ENCODE data around the gene TAPBPL. TPM values are rescaled to one million over a fixed set of nuclear protein-coding genes. Genes with fewer than 3 reads are reported as not detected.
A peak's percentile ranks its signal among the peaks of the same experiment; 100 is the strongest.

Gene TAPBPL
- total and polyA plus RNA-seq, 7 donors: 14.4 to 36.0 (median 26.7) TPM

DNA sequence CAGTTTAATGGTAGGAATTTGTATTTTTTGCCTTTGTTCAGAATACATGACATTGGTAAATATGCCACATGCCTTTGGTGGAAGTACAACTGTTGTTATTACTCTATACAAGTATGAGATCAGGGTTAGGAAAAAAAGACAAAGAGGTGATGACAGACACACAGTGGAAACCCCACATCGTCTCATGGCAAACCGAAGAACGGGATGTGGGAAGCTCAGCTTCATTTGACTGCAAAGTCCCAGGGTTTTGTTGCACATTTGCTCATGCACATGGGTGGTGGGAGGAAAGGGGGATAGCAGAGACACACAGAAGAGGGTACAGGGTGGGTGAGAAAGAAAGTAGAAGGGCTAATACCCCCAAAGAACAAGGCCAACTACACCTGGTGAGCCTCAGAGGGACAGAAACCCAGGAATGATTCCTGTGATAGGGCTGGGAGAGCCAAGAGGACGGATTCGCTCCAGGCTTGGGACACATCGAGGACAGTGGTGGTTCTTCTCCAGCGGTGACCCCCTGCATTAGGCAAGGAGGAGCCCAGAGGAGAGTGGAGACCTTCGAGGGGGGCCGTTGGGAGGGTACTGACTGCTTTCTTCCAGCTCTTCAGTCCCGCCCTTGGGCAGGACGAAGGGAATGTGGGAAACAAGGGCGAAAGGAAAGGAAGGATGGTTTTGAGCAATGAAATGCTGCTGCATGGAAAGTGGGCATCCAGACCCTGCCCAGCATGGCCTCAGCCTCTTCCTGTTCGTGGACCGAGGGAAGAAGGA, 10.6 kb downstream of the TAPBPL start:
- Histone ChIP-seq H3K27me3 (no peaks in the 10 kb centered on the region), H3K4me1 (peaks cover 0 to 13% (median 4%) of the 10 kb centered on the region in 4 donors), H3K36me3 (peaks cover 50 to 89% (median 58%) of the 10 kb centered on the region in 4 donors), H3K4me3 (no peak overlapping the region), H3K9me3 (no peaks in the 10 kb centered on the region), H3K27ac (peak overlapping the region in 3 of 4 donors; percentile 39 to 48 (median 44))
- intact Hi-C loops (cut with DNase I): no loop called here
- 85 to 89% methylated on average over 14 of the region's 14 CpGs for WGBS, 2 donors
- TF ChIP-seq, protein P1, sequence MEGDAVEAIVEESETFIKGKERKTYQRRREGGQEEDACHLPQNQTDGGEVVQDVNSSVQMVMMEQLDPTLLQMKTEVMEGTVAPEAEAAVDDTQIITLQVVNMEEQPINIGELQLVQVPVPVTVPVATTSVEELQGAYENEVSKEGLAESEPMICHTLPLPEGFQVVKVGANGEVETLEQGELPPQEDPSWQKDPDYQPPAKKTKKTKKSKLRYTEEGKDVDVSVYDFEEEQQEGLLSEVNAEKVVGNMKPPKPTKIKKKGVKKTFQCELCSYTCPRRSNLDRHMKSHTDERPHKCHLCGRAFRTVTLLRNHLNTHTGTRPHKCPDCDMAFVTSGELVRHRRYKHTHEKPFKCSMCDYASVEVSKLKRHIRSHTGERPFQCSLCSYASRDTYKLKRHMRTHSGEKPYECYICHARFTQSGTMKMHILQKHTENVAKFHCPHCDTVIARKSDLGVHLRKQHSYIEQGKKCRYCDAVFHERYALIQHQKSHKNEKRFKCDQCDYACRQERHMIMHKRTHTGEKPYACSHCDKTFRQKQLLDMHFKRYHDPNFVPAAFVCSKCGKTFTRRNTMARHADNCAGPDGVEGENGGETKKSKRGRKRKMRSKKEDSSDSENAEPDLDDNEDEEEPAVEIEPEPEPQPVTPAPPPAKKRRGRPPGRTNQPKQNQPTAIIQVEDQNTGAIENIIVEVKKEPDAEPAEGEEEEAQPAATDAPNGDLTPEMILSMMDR (IDR thresholded peaks at IDR 0.05): no peak
- TF ChIP-seq POLR2A (IDR thresholded peaks at IDR 0.05) (no peak), POLR2AphosphoS5 (IDR thresholded peaks at IDR 0.05) (no peak), EP300 (IDR thresholded peaks at IDR 0.05) (no peak)
- no peak for DNase-seq

DNA sequence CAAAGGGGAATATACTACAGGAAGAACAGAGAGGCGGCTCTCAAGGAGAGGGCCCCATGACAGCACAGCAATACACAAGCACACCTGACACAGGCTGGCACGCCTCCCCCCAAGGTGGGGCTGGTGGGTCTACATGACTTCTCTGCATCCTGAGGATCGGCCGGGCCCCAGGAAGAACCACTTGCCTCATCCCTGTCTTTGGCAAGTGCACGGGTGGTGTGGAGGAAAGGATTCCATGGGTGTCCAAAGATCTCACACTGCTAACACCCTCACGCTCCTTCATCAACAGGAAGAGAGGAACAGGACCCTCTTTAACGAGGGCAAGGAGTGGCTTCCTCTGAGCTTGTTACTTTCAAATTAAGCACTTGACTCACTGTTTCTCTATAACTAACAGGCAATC, 11.4 kb downstream of the TAPBPL start:
- Histone ChIP-seq H3K27ac (peak overlapping the region in 3 of 4 donors; percentile 36 to 48 (median 44)), H3K27me3 (no peaks in the 10 kb centered on the region), H3K9me3 (no peaks in the 10 kb centered on the region), H3K4me1 (peaks cover 0 to 21% (median 12%) of the 10 kb centered on the region in 4 donors), H3K4me3 (no peak overlapping the region), H3K36me3 (peaks cover 43 to 81% (median 54%) of the 10 kb centered on the region in 4 donors)
- 61 to 70% methylated on average over 7 of the region's 7 CpGs for WGBS, 2 donors
- no peak for DNase-seq
- TF ChIP-seq, protein P1 (IDR thresholded peaks at IDR 0.05): no peak
- TF ChIP-seq POLR2A (IDR thresholded peaks at IDR 0.05) (no peak), EP300 (IDR thresholded peaks at IDR 0.05) (no peak), POLR2AphosphoS5 (IDR thresholded peaks at IDR 0.05) (no peak)
- intact Hi-C loops (cut with DNase I): no loop called here

DNA sequence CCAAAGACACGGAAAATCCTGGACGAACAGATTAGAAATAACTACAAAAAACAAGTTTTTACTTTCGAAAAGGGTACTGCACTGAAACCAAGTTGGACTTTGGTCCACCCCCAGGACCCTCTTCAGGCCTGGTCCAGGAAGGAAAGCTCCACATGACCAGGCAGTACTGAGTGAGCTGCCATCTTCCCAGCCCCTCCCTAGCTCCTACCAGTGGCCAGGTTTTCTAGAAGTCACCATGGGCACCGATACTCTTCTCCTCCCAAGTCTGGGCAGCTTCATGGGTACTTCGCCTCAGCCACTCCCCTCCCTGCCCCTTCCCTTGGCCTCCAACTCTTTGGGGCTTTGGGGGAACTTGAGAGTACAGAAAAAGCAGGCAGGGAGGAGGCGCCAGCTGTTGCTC, 12.0 kb downstream of the TAPBPL start:
- no peak for DNase-seq
- WGBS, 2 donors: 85 to 86% methylated on average over 6 of the region's 6 CpGs

DNA sequence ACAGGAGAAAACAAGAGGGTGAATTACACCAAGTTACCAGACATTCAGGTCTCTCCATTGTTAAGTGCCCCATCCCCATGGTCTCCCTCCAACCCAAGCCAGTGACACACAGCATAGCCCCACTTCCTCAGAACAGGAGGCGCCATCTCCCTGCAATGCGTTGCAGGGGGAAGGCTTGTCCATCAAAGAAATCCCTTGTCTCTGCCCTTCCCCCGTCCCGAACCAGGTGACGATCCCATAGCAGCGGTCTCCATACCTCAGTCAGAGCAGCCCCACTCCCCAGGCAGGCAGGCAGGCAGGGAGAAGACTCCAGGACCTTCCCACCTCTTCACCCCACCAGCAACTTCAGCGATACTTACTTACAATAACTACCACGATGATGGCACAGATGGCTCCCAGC, 12.7 kb downstream of the TAPBPL start:
- Histone ChIP-seq H3K4me1 (peaks cover 0 to 35% (median 25%) of the 10 kb centered on the region in 4 donors), H3K36me3 (peaks cover 34 to 68% (median 43%) of the 10 kb centered on the region in 4 donors), H3K9me3 (no peaks in the 10 kb centered on the region), H3K4me3 (no peak overlapping the region), H3K27ac (peak overlapping the region in 3 of 4 donors; percentile 25 to 49 (median 36)), H3K27me3 (no peaks in the 10 kb centered on the region)
- TF ChIP-seq EP300 (IDR thresholded peaks at IDR 0.05) (no peak), POLR2AphosphoS5 (IDR thresholded peaks at IDR 0.05) (no peak)
- no peak for DNase-seq
- intact Hi-C loops (cut with DNase I): no loop called here
- 89 to 91% methylated on average over 8 of the region's 8 CpGs for WGBS, 2 donors

More for the DNA sequence above, 12.0 kb downstream of the TAPBPL start:
- peak overlapping the region in 3 of 4 donors; percentile 25 to 40 (median 36) for H3K27ac ChIP-seq
- H3K27me3 ChIP-seq: no peaks in the 10 kb centered on the region
- intact Hi-C loops (cut with DNase I): no loop called here
- TF ChIP-seq POLR2AphosphoS5 (IDR thresholded peaks at IDR 0.05) (no peak), EP300 (IDR thresholded peaks at IDR 0.05) (no peak), POLR2A (IDR thresholded peaks at IDR 0.05) (no peak)
- TF ChIP-seq, protein P1 (IDR thresholded peaks at IDR 0.05): no peak
- H3K36me3 ChIP-seq: peaks cover 37 to 75% (median 48%) of the 10 kb centered on the region in 4 donors
- no peaks in the 10 kb centered on the region for H3K9me3 ChIP-seq
- peaks cover 0 to 28% (median 18%) of the 10 kb centered on the region in 4 donors for H3K4me1 ChIP-seq
- H3K4me3 ChIP-seq: no peak overlapping the region

DNA sequence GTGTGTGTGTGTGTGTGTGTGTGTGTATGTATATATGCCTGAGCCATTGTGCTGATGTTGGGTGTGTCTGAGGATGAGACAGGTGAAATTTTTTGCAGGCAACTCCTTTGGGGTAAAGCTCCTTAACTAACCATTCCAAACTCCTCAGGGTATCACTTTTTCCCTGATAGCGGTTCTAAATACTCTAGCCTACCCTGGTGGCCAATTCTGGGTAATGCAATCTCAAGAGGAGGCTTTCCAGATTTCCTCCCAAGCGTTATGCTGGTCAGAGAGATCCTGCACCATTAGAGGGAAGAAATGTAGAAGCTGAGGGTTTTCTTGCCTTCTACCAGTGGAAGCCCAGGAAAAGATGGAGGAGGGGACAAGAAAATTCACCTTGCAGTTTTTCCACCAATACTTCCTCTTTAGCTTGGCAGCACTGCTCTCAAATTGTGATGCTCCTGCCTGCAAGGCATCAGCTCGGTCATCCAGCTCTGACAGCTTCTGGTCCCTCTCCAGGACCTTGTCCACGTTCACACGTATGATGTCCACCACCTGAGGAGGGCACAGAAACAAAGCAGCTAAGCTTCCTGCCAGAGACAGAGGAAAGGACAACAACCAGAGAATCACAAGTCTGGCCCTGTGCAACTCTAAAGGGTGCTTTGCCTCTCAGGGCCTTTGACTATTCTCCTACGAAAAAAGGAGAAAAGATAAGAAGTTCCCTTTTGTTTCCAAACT, 13.8 kb downstream of the TAPBPL start:
- no peak overlapping the region for H3K4me3 ChIP-seq
- H3K9me3 ChIP-seq: no peaks in the 10 kb centered on the region
- TF ChIP-seq POLR2A (IDR thresholded peaks at IDR 0.05): no peak
- TF ChIP-seq EP300 (IDR thresholded peaks at IDR 0.05): no peak
- peak in 2 of 4 donors; percentile 24 to 38 for TF ChIP-seq POLR2AphosphoS5 (IDR thresholded peaks at IDR 0.05)
- TF ChIP-seq, protein P1 (IDR thresholded peaks at IDR 0.05): peak; percentile 77 to 96 (median 89)
- H3K36me3 ChIP-seq: peaks cover 25 to 58% (median 39%) of the 10 kb centered on the region in 4 donors
- 41 to 52% methylated on average over 6 of the region's 6 CpGs for WGBS, 2 donors
- H3K27me3 ChIP-seq: no peaks in the 10 kb centered on the region
- no peak for DNase-seq
- H3K27ac ChIP-seq: peak overlapping the region in 2 of 4 donors; percentile 27 to 49
- intact Hi-C loops (cut with DNase I): loop anchor here (1.0 kb wide), 1 partner anchor 42 kb away; no protein-coding TSS in a partner anchor
- peaks cover 0 to 40% (median 29%) of the 10 kb centered on the region in 4 donors for H3K4me1 ChIP-seq

All from sigmoid colon (tissue), 7 donors.